GM23248 (cell line): ENCODE results near the gene GAB2.

ENCODE experiments used
- EZH2 ChIP-seq: fragments of 200-600 bp; sonication (generic); IDR thresholded peaks from 2 replicates; pipeline ENCODE4 v1.6.1; 2018; ENCODE audit warnings: antibody characterized with exemption, mild to moderate bottlenecking; ENCODE audit not compliant: insufficient read depth, poor library complexity, severe bottlenecking
- EZH2phosphoT487 ChIP-seq: fragments of 200-600 bp; sonication (generic); IDR thresholded peaks from 2 replicates; pipeline ENCODE4 v1.6.1; 2018; ENCODE audit warnings: antibody characterized with exemption, moderate library complexity, mild to moderate bottlenecking, low read depth; ENCODE audit not compliant: insufficient read depth

DNA sequence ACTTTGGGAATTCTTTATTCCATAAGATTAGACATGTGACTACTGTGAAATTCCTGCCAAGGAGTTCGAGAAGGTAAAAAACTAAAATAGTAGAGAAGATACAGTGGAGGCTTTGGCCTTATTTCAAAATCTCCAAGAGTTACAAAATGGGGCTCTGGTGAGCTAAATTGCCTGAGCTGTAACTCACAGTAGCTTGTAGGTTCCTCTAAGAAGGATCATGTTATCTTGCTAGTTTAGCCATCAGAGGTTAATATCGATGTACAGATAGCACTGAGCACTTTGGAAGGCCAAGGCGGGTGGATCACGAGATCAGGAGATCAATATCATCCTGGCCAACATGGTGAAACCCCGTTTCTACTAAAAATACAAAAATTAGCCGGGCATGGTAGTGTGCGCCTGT, 147.8 kb downstream of the GAB2 start:
- TF ChIP-seq EZH2phosphoT487 (no peak), EZH2 (no peak)
